ENCODE measurements around the gene RPS13. TPM values are rescaled to one million over a fixed set of nuclear protein-coding genes. Genes with fewer than 3 reads are reported as not detected.
"Not testable (repeated sequence)": the region's sequence is repeated elsewhere in the genome, so short reads cannot be mapped to it uniquely, and the experiment has no call there.

RPS13 gene
- 100 to 1,000 TPM; 683 to 883 TPM for total RNA-seq

DNA sequence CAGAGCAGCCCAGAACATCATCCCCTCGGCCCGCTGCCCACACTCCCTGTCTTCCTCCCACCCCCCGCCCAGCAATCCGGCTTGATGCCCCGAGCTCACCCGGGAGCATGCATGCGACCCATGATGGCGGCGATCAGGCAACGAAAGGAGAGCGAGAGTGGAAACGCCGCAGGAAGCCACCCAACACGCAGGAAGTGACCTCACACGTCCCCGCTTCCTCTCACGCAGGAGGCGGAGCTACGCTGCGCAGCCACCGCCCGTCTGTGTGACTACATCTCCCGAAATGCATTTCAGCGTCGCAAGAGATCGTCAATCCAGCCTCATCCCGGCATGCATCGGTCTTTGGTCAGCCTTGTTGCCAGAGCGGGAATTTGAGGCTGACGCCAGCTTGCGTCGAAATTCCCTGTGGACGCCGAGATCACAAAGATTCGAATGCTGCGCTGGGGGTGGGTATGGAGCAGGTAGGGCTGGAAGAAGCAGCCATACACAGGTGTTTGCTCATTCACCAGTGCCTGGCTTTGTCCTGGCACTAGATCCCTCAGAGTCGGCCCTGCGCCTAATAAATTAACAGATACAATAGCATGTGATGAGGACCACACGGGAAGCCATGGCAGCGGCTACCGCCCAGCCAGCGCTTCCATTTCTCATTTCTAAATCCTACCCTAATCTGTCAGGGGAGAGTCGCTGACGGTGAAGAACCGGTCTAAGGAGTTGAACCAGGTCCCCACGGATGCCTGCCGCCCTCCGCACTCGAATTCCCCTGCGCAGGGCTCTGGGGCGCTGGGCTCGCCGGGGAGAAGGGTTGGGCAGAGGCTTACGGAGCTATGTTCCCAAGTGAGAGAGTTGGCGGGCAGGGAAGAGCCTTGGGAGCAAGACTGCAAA lies at the start of gene RPS13:
Gene RPS13, minus strand, starts transcription at position 148 of the 882 bp plus-strand sequence. Its CDS starts 26 bp downstream, at position 122.
- DNase-seq (peak; percentile 98), ATAC-seq (peak; percentile 97)
- Mint-ChIP-seq H3K36me3 (peaks cover 39% of the 10 kb centered on the region), H3K9me3 (ENCODE audit: low read depth) (no peaks in the 10 kb centered on the region), H3K4me3 (peak within 1 kb of the TSS; percentile 98), H3K4me1 (peaks cover 40% of the 10 kb centered on the region), H3K27me3 (no peaks in the 10 kb centered on the region), H3K27ac (peak within 1 kb of the TSS; percentile 98)
- CTCF ChIA-PET = interaction anchor here (0.6 to 1.7 kb wide), 5 partner anchors 15 to 763 kb away, joined by 3 to 8 read pairs (median 3); no protein-coding TSS in a partner anchor

- CTCF ChIA-PET = no interaction called here
- no peaks in the 10 kb centered on the region for H3K9me3 Mint-ChIP-seq (ENCODE audit: low read depth)
- H3K4me1 Mint-ChIP-seq = no peaks in the 10 kb centered on the region
- H3K4me3 Mint-ChIP-seq = no peak overlapping the region
- ATAC-seq = no peak
- H3K36me3 Mint-ChIP-seq = peaks cover 7% of the 10 kb centered on the region
- no peaks in the 10 kb centered on the region for H3K27me3 Mint-ChIP-seq
- DNase-seq = no peak
- no peak overlapping the region for H3K27ac Mint-ChIP-seq
Observed at GRCh38 chr11:17121981-17122380, 44.5 kb upstream of the RPS13 start.

- no peak for ATAC-seq
- CTCF ChIA-PET = no interaction called here
- H3K4me1 Mint-ChIP-seq = peaks cover 5% of the 10 kb centered on the region
- H3K4me3 Mint-ChIP-seq = no peak overlapping the region
- H3K9me3 Mint-ChIP-seq (ENCODE audit: low read depth) = no peaks in the 10 kb centered on the region
- H3K27me3 Mint-ChIP-seq = no peaks in the 10 kb centered on the region
- H3K36me3 Mint-ChIP-seq = peaks cover 17% of the 10 kb centered on the region
- no peak for DNase-seq
- no peak overlapping the region for H3K27ac Mint-ChIP-seq
Observed at GRCh38 chr11:17117262-17117661, 39.8 kb upstream of the RPS13 start.

DNA sequence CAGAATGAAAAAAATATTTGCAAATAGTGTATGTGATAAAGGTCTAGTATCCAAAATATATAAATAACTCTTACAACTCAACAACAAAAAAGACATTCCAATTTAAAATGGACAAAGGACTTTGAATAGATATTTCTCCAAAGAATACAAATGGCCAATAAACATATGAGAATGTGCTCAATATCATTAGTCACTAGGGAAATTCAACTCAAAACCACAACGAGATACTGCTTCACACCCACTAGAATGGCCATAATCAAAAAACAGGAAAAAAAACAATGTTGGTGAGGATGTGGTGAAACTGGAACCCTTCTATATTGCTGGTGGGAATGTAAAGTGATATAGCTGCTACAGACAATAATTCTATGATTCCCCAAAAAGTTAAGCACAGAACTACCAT lies 38.6 kb upstream of the RPS13 start:
- no peaks in the 10 kb centered on the region for H3K27me3 Mint-ChIP-seq
- ATAC-seq (no peak), DNase-seq (no peak)
- CTCF ChIA-PET = no interaction called here
- no peaks in the 10 kb centered on the region for H3K9me3 Mint-ChIP-seq (ENCODE audit: low read depth)
- H3K27ac Mint-ChIP-seq = no peak overlapping the region
- H3K4me3 Mint-ChIP-seq = no peak overlapping the region
- peaks cover 5% of the 10 kb centered on the region for H3K4me1 Mint-ChIP-seq
- peaks cover 17% of the 10 kb centered on the region for H3K36me3 Mint-ChIP-seq

- H3K4me3 Mint-ChIP-seq; H3K9me3 Mint-ChIP-seq (ENCODE audit: low read depth); ATAC-seq; H3K4me1 Mint-ChIP-seq; H3K27me3 Mint-ChIP-seq; DNase-seq; H3K27ac Mint-ChIP-seq: not testable (repeated sequence)
- CTCF ChIA-PET = interaction anchor here (0.9 kb wide), 1 partner anchor 26 kb away, joined by 3 read pairs; no protein-coding TSS in a partner anchor
- H3K36me3 Mint-ChIP-seq = peaks cover 22% of the 10 kb centered on the region
Observed at GRCh38 chr11:17107745-17108144, 30.3 kb upstream of the RPS13 start.

DNA sequence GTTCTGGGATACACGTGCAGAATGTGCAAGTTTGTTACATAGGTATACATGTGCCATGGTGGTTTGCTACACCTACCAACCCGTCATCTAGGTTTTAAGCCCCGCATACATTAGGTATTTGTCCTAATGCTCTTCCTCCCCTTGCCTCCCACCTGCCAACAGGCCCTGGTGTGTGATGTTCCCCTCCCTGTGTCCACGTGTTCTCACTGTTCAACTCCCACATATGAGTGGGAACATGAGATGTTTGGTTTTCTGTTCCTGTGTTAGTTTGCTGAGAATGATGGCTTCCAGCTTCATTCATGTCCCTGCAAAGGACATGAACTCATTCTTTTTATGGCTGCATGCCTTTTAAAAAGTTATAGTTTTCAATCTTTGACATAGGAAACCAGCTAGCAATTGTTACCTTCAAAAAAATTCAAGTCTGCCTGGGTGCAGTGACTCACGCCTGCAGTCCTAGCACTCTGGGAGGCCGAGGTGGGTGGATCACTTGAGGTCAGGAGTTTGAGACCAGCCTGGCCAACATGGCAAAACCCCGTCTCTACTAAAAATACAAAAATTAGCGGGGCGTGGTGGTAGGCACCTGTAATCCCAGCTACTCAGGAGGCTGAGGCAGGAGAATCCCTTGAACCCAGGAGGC lies 28.1 kb upstream of the RPS13 start:
- H3K36me3 Mint-ChIP-seq = peaks cover 18% of the 10 kb centered on the region
- not testable (repeated sequence) for ATAC-seq; H3K27me3 Mint-ChIP-seq; H3K27ac Mint-ChIP-seq; H3K4me1 Mint-ChIP-seq; H3K4me3 Mint-ChIP-seq; DNase-seq; H3K9me3 Mint-ChIP-seq (ENCODE audit: low read depth)
- CTCF ChIA-PET = interaction anchor here (0.9 to 1.0 kb wide), 2 partner anchors 12 to 18 kb away, joined by 3 read pairs; no protein-coding TSS in a partner anchor

GRCh38 chr11:17102462-17102861 lies 25.0 kb upstream of the RPS13 start:
- Mint-ChIP-seq H3K36me3 (peaks cover 17% of the 10 kb centered on the region), H3K27ac (no peak overlapping the region)
- CTCF ChIA-PET = no interaction called here

GRCh38 chr11:17098658-17099057 lies 21.2 kb upstream of the RPS13 start:
- CTCF ChIA-PET = no interaction called here
- peaks cover 7% of the 10 kb centered on the region for H3K36me3 Mint-ChIP-seq
- no peak overlapping the region for H3K27ac Mint-ChIP-seq
- no peaks in the 10 kb centered on the region for H3K9me3 Mint-ChIP-seq (ENCODE audit: low read depth)
- DNase-seq = no peak
- H3K27me3 Mint-ChIP-seq = no peaks in the 10 kb centered on the region
- no peak for ATAC-seq
- H3K4me3 Mint-ChIP-seq = no peak overlapping the region
- H3K4me1 Mint-ChIP-seq = no peaks in the 10 kb centered on the region

More at GRCh38 chr11:17102462-17102861, 25.0 kb upstream of the RPS13 start:
- no peak overlapping the region for H3K4me3 Mint-ChIP-seq
- DNase-seq (no peak), ATAC-seq (no peak)
- no peaks in the 10 kb centered on the region for H3K9me3 Mint-ChIP-seq (ENCODE audit: low read depth)
- H3K27me3 Mint-ChIP-seq = no peaks in the 10 kb centered on the region
- no peaks in the 10 kb centered on the region for H3K4me1 Mint-ChIP-seq

- DNase-seq = no peak
- Mint-ChIP-seq H3K27me3 (no peaks in the 10 kb centered on the region), H3K36me3 (peaks cover 4% of the 10 kb centered on the region), H3K9me3 (ENCODE audit: low read depth) (no peaks in the 10 kb centered on the region), H3K27ac (no peak overlapping the region), H3K4me1 (no peaks in the 10 kb centered on the region), H3K4me3 (no peak overlapping the region)
- ATAC-seq = no peak
- CTCF ChIA-PET = no interaction called here
Observed at GRCh38 chr11:17098038-17098437, 20.6 kb upstream of the RPS13 start.

DNA sequence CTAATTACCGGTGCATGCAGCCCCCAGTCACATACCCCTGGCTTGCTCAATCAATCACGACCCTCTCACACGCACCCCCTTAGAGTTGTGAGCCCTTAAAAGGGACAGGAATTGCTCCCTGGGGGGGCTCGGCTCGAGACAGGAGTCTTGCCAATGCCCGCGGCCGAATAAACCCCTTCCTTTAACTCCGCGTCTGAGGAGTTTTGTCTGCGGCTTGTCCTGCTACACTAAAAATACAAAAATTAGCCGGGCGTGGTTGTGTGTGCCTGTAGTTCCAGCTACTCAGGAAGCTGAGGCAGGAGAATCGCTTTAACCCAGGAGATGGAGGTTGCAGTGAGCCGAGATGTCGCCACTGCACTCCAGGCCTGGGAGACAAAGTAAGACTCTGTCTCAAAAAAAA lies 8.5 kb upstream of the RPS13 start:
- H3K27me3 Mint-ChIP-seq; ATAC-seq; H3K27ac Mint-ChIP-seq; H3K4me1 Mint-ChIP-seq; H3K36me3 Mint-ChIP-seq; H3K4me3 Mint-ChIP-seq; DNase-seq; H3K9me3 Mint-ChIP-seq (ENCODE audit: low read depth); CTCF ChIA-PET: not testable (repeated sequence)

- Mint-ChIP-seq H3K4me3 (peak overlapping the region; percentile 98), H3K36me3 (peaks cover 39% of the 10 kb centered on the region), H3K4me1 (peaks cover 40% of the 10 kb centered on the region), H3K27me3 (no peaks in the 10 kb centered on the region), H3K27ac (peak overlapping the region; percentile 98), H3K9me3 (ENCODE audit: low read depth) (no peaks in the 10 kb centered on the region)
- CTCF ChIA-PET = interaction anchor here (0.6 to 1.7 kb wide), 3 partner anchors 14 to 187 kb away, joined by 3 to 8 read pairs (median 3); no protein-coding TSS in a partner anchor
- peak; percentile 15 for ATAC-seq
- DNase-seq = no peak
Observed at GRCh38 chr11:17077240-17077519, 287 bp downstream of the RPS13 start.

GRCh38 chr11:17076517-17077239 lies 789 bp downstream of the RPS13 start:
- peak overlapping the region; percentile 98 for H3K27ac Mint-ChIP-seq
- H3K36me3 Mint-ChIP-seq = peaks cover 39% of the 10 kb centered on the region

GRCh38 chr11:17075506-17075905 lies 2.0 kb downstream of the RPS13 start:
- H3K9me3 Mint-ChIP-seq (ENCODE audit: low read depth) = no peaks in the 10 kb centered on the region
- H3K4me1 Mint-ChIP-seq = peaks cover 40% of the 10 kb centered on the region
- ATAC-seq (no peak), DNase-seq (no peak)
- H3K27me3 Mint-ChIP-seq = no peaks in the 10 kb centered on the region
- peaks cover 41% of the 10 kb centered on the region for H3K36me3 Mint-ChIP-seq
- peak overlapping the region; percentile 22 for H3K27ac Mint-ChIP-seq
- CTCF ChIA-PET = interaction anchor here (1.6 kb wide), 1 partner anchor 255 kb away, joined by 5 read pairs; no protein-coding TSS in a partner anchor
- H3K4me3 Mint-ChIP-seq = peak overlapping the region; percentile 98

More at GRCh38 chr11:17076517-17077239, 789 bp downstream of the RPS13 start:
- Mint-ChIP-seq H3K9me3 (ENCODE audit: low read depth) (no peaks in the 10 kb centered on the region), H3K4me1 (peaks cover 40% of the 10 kb centered on the region), H3K27me3 (no peaks in the 10 kb centered on the region), H3K4me3 (peak overlapping the region; percentile 98)
- DNase-seq = peak; percentile 41
- CTCF ChIA-PET = interaction anchor here (1.6 kb wide), 1 partner anchor 256 kb away, joined by 5 read pairs; no protein-coding TSS in a partner anchor
- ATAC-seq = no peak
